HCT116 (cell line): ENCODE data around the gene TBCD. TPM values are rescaled to one million over a fixed set of nuclear protein-coding genes. Genes with fewer than 3 reads are reported as not detected.
"Not testable (repeated sequence)": the region's sequence is repeated elsewhere in the genome, so short reads cannot be mapped to it uniquely, and the experiment has no call there.

ENCODE experiments used
- ATAC-seq: fragments of 200-7000 bp; cut with Tn5 transposase; 2 replicates; pipeline ENCODE4 v1.9.1; 2020; ENCODE audit warnings: mild to moderate bottlenecking, moderate library complexity
- BruUV-seq: library from RNA; stranded (reverse); fragments of 400-500 nt; replicated peaks from 2 replicates; lab custom pipeline; 2021; lab: Mats Ljungman, UMichigan
- CTCF ChIA-PET: fragments of 300-600 bp; sonication (Branson Sonifier 250); formaldehyde crosslinking; loops from one replicate; lab custom pipeline; 2021; ENCODE audit warnings: antibody characterized with exemption; lab: Charles Lee
- POLR2A ChIA-PET: fragments of 300-600, 350-600 bp; sonication (Branson Sonifier 250); formaldehyde crosslinking; loops from one replicate; lab custom pipeline; 2021; ENCODE audit warnings: antibody characterized with exemption; lab: Charles Lee
- RAD21 ChIA-PET, 2 experiments: fragments of 300-600 bp; sonication (Branson Sonifier 250); formaldehyde crosslinking; loops; one replicate each; lab custom pipeline; 2023; ENCODE audit warnings: low total read pairs in 2 of 2; ENCODE audit not compliant: uncharacterized antibody in 2 of 2, unreplicated experiment in 2 of 2, low non-redundant PET in 1 of 2; lab: Charles Lee
- DNase-seq: peaks from one replicate; pipeline ENCODE4 v3.0.0-alpha.2; 2010; ENCODE audit warnings: low read depth, low spot score
- H2AFZ ChIP-seq: fragments of 200-600 bp; shearing (Covaris generic), sonication (generic); 2 replicates; pipeline ENCODE4 v1.6.1; 2017; ENCODE audit warnings: low read depth, mixed run types, mixed read lengths, antibody characterized with exemption, low read length; ENCODE audit not compliant: poor library complexity, severe bottlenecking
- H3K27ac ChIP-seq: 2 replicates; pipeline ENCODE4 v1.5.1; 2012; ENCODE audit warnings: low read depth, low read length
- H3K27me3 ChIP-seq: fragments of 200-600 bp; sonication (generic); 2 replicates; pipeline ENCODE4 v1.6.1; 2016; ENCODE audit warnings: mixed run types, low read length, mixed read lengths; ENCODE audit not compliant: insufficient read depth
- H3K36me3 ChIP-seq, 2 experiments: fragments of 200-500 bp in 1 of 2; fragments of 200-600 bp in 1 of 2; sonication (Bioruptor generic) in 1 of 2; sonication (generic) in 1 of 2; 2 replicates each; pipeline versions ENCODE4 v1.5.1 to v1.6.1; 2014 to 2016; ENCODE audit warnings: low read length in 2 of 2, inconsistent platforms in 1 of 2, mixed read lengths in 1 of 2, mixed run types in 1 of 2; ENCODE audit not compliant: insufficient read depth in 2 of 2, control insufficient read depth in 1 of 2
- H3K4me1 ChIP-seq, 2 experiments: fragments of 200-600 bp in 1 of 2; sonication (generic) in 1 of 2; 2 replicates each; pipeline versions ENCODE4 v1.5.1 to v1.6.1; 2012 to 2017; ENCODE audit warnings: low read length in 2 of 2, inconsistent platforms in 1 of 2, mild to moderate bottlenecking in 1 of 2, mixed read lengths in 1 of 2, mixed run types in 1 of 2, moderate library complexity in 1 of 2; ENCODE audit not compliant: insufficient read depth in 2 of 2, control insufficient read depth in 1 of 2
- H3K4me2 ChIP-seq: fragments of 200-600 bp; sonication (generic); 2 replicates; pipeline ENCODE4 v1.6.1; 2017; ENCODE audit warnings: mixed run types, low read length, mixed read lengths
- H3K4me3 ChIP-seq, 2 experiments: fragments of 200-600 bp in 1 of 2; sonication (generic) in 1 of 2; replicated peaks in 1 of 2; 2 replicates each; pipeline ENCODE4 v1.5.1; 2011 to 2016; ENCODE audit warnings: low read length in 2 of 2, control low read depth in 1 of 2, low read depth in 1 of 2, mild to moderate bottlenecking in 1 of 2, mixed read lengths in 1 of 2, mixed run types in 1 of 2
- H3K79me2 ChIP-seq: fragments of 200-600 bp; sonication (generic); 2 replicates; pipeline ENCODE4 v1.6.1; 2017; ENCODE audit warnings: mild to moderate bottlenecking, mixed run types, low read length, moderate library complexity, mixed read lengths; ENCODE audit not compliant: insufficient read depth
- H3K9ac ChIP-seq: fragments of 200-600 bp; sonication (generic); 2 replicates; pipeline ENCODE4 v1.6.1; 2016; ENCODE audit warnings: low read length, mixed read lengths
- H3K9me2 ChIP-seq: fragments of 200-600 bp; sonication (generic), shearing (Covaris generic); 2 replicates; pipeline ENCODE4 v1.6.1; 2017; ENCODE audit warnings: mixed run types, mild to moderate bottlenecking, moderate library complexity; ENCODE audit not compliant: insufficient read depth
- H3K9me3 ChIP-seq, 2 experiments: fragments of 200-500 bp in 1 of 2; fragments of 200-600 bp in 1 of 2; sonication (Bioruptor generic) in 1 of 2; sonication (generic) in 1 of 2; 2 replicates each; pipeline ENCODE4 v1.6.1; 2014 to 2017; ENCODE audit warnings: low read length in 2 of 2, mixed read lengths in 2 of 2, inconsistent platforms in 1 of 2, low read depth in 1 of 2, mild to moderate bottlenecking in 1 of 2, mixed run types in 1 of 2, moderate library complexity in 1 of 2; ENCODE audit not compliant: control insufficient read depth in 1 of 2, insufficient read depth in 1 of 2
- H4K20me1 ChIP-seq: fragments of 200-600 bp; sonication (generic), shearing (Covaris generic); 2 replicates; pipeline ENCODE4 v1.6.1; 2017; ENCODE audit warnings: mixed run types, mild to moderate bottlenecking, moderate library complexity; ENCODE audit not compliant: insufficient read depth
- EZH2 ChIP-seq: fragments of 200-600 bp; sonication (generic); IDR thresholded peaks from 2 replicates; pipeline ENCODE4 v1.6.1; 2017; ENCODE audit warnings: antibody characterized with exemption, mixed run types
- JUND ChIP-seq: IDR thresholded peaks from 2 replicates; pipeline ENCODE4 v1.6.1; 2012
- POLR2A ChIP-seq: IDR thresholded peaks from 2 replicates; pipeline ENCODE4 v1.7.0; 2011; ENCODE audit warnings: borderline replicate concordance; ENCODE audit not compliant: insufficient read depth, insufficient read length; ENCODE audit errors: extremely low read depth
- ZBTB33 ChIP-seq: IDR thresholded peaks from 2 replicates; pipeline ENCODE4 v1.6.1; 2011; ENCODE audit warnings: mild to moderate bottlenecking, low read length, moderate library complexity; ENCODE audit not compliant: insufficient replicate concordance; ENCODE audit errors: extremely low read depth
- intact Hi-C: fragments of 100-400 bp; cut with micrococcal nuclease; formaldehyde crosslinking; loops from 2 replicates; pipeline ENCODE4 v1.10.0; 2022
- total RNA-seq: library from RNA; stranded (reverse); gene quantifications from one replicate; pipeline ENCODE4 v1.2.1, GENCODE V29; 2021; ENCODE audit not compliant: unreplicated experiment

TBCD gene
- total RNA-seq, 1 experiment from 2014 or later = 152 TPM

DNA sequence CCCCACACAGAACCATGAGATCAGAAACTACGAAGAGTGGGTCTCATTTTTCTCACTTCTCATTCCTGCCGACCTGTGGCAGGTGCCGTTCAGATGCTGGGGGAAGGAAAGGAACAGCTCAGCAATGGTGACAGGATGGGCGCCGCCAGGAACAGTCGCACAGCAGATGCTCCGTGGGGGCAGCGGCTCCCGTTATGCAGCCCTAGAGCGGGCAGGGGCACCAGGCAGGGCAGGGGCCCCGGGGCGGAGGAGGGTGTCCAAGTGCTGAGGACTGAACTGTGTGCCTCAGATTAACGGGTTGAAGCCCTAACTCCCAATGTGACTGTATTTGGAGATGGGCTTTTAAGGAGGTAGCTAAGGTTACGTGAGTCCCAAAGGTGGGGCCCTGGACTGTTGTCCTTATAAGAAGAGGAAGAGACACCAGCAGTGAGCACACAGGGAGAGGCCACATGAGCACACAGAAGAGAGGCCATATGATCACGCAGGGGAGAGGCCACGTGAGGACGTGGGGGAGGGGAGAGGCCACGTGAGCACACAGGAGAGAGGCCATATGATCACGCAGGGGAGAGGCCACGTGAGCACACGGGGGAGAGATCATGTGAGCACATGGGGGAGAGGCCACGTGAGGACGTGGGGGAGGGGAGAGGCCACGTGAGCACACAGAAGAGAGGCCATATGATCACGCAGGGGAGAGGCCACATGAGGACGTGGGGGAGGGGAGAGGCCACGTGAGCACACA lies 231.8 kb downstream of the TBCD start (continued):
- TF ChIP-seq ZBTB33 (no peak), JUND (no peak)

DNA sequence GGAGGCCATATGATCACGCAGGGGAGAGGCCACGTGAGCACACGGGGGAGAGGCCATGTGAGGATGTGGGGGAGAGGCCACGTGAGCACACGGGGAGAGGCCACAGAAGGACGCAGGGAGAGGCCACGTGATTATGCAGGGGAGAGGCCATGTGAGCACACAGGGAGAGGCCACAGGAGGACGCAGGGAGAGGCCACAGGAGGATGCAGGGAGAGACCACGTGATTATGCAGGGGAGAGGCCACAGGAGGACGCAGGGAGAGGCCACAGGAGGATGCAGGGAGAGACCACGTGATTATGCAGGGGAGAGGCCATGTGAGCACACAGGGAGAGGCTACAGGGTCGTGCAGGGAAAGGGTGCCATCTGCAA lies 232.4 kb downstream of the TBCD start:
- H3K4me1 ChIP-seq, H3K36me3 ChIP-seq, H3K9ac ChIP-seq, H2AFZ ChIP-seq, H3K9me3 ChIP-seq, H4K20me1 ChIP-seq, H3K4me2 ChIP-seq, H3K27me3 ChIP-seq, BruUV-seq, H3K9me2 ChIP-seq, CTCF ChIA-PET, H3K4me3 ChIP-seq, H3K79me2 ChIP-seq, RAD21 ChIA-PET, intact Hi-C loops, POLR2A ChIA-PET, DNase-seq, ATAC-seq: not testable (repeated sequence)
- 0 out of 2 replicates have a peak overlapping the region, but pooled peaks have one; percentile 9 for H3K27ac ChIP-seq

GRCh38 chr17:82984751-82985427 lies 233.0 kb downstream of the TBCD start:
- RAD21 ChIA-PET = no interaction called here
- H3K4me2 ChIP-seq = no peak overlapping the region
- ATAC-seq = no peak

More at GRCh38 chr17:82984751-82985427, 233.0 kb downstream of the TBCD start:
- no peaks in the 10 kb centered on the region for H3K79me2 ChIP-seq
- ChIA-PET POLR2A (no interaction called here), CTCF (no interaction called here)
- no peaks in the 10 kb centered on the region for H3K9me2 ChIP-seq
- no peak overlapping the region for H3K4me3 ChIP-seq
- no peak for DNase-seq
- no peak overlapping the region for H3K9ac ChIP-seq
- no peaks in the 10 kb centered on the region for H3K9me3 ChIP-seq
- no peaks in the 10 kb centered on the region for H4K20me1 ChIP-seq
- TF ChIP-seq EZH2 (no peak), POLR2A (no peak)
- H2AFZ ChIP-seq = no peak overlapping the region
- no peaks in the 10 kb centered on the region for H3K27me3 ChIP-seq
- peaks cover 0 to 9% of the 10 kb centered on the region in 2 experiments; a peak in 1 of 4 replicates for H3K36me3 ChIP-seq
- no peak overlapping the region for H3K27ac ChIP-seq
- intact Hi-C loops = no loop called here
- no TSS peak for BruUV-seq
- peaks cover 0 to 7% of the 10 kb centered on the region in 2 experiments; a peak in 1 of 4 replicates for H3K4me1 ChIP-seq
